LoVo (cell line): ENCODE results near the gene CTSA.

ENCODE experiments used
- DNase-seq: peaks from one replicate; pipeline ENCODE4 v3.0.0-alpha.2; 2016; ENCODE audit warnings: low spot score

The CTSA gene

GRCh38 chr20:45890985-45891983, at the start of gene CTSA, which contains the start of gene NEURL2:
Gene CTSA, plus strand, starts transcription at chr20:45891335. Its CDS starts 234 bp downstream, at chr20:45891569.
Gene NEURL2, minus strand, starts transcription at chr20:45891208. Its CDS starts 217 bp downstream, at chr20:45890991.
- DNase-seq = peak; percentile 88

DNA sequence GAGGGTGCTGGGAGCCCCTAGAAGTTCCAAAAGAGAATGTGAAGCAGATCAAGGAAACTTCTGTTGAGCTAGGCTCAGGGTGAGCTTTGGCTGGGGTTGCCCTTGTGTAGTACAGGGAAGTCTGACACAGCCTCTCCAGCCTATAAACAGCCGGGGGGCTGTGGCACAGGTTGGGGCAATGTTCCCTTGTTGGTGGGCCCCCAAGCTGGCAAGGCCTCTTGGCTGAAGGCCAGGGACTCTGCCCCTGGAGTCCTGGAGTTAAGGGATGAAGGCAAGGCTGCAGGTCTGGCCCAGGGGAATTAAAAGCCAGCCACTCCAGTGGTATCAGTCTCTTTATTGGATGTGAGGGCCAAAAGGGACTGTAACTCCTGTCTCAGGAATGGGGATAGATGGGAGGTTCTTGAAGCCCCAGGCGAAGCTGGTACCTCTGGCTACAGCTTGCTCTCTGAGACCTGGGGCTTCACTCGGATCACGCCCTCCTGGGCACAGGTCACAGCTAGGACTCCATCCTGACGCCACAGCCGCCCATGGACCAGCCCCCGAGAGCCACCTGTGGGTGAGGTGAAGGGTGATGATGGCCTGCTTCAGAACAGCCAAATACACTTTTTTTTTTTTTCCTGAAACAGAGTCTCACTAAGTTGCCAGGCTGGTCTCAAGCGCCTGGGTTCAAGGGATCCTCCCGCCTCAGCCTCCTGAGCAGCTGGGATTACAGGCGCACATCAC, 49.6 kb upstream of the CTSA start:
- no peak for DNase-seq

- DNase-seq = no peak
Observed at GRCh38 chr20:45842169-45842812, 48.8 kb upstream of the CTSA start.

GRCh38 chr20:45843506-45843905, 47.6 kb upstream of the CTSA start:
- DNase-seq = no peak

DNA sequence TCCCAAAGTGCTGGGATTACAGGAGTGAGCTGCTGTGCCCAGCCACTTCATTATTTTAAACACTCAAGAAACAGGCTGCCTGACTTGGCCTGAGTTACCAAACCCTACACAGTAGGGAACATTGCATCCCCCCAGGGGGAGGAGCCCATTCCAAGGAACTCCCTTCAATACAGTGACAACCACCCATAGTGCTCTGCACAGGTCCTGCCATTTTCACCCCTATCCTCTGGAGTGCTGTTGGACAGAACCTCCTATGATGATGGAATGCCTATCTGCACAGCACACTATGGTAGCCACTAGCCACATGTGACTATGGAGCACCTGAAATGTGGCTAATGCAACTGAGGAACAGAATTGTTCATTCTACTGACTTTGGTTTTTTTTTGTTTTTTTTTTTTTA, 45.7 kb upstream of the CTSA start:
- no peak for DNase-seq

GRCh38 chr20:45848421-45848820, 42.7 kb upstream of the CTSA start:
- no peak for DNase-seq

DNA sequence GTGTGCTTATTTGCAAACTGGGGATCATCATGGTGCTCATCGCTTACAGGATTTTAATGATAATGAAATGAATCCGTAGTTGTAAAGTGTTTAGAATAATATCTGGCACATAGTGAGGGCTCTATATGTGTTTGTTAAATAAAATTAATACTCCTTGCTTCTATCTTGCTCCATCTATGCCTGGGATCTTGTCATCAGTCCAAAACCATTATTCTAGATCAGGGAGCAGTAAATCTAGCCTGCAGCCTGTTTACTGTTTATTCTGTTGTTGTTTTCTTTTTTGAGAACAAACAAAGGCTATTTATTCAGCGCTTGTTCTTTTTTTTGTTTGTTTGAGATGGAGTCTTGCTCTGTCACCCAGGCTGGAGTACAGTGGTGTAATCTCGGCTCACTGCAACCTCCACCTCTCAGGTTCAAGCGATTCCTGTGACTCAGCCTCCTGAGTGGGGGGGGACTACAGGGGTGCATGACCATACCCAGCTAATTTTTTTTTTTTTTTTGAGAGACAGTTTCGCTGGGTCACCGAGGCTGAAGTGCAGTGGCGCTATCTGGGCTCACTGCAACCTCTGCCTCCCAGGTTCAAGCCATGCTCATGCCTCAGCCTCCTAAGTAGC, 42.1 kb upstream of the CTSA start:
- DNase-seq = no peak

- no peak for DNase-seq
Observed at GRCh38 chr20:45850238-45850637, 40.9 kb upstream of the CTSA start.

DNA sequence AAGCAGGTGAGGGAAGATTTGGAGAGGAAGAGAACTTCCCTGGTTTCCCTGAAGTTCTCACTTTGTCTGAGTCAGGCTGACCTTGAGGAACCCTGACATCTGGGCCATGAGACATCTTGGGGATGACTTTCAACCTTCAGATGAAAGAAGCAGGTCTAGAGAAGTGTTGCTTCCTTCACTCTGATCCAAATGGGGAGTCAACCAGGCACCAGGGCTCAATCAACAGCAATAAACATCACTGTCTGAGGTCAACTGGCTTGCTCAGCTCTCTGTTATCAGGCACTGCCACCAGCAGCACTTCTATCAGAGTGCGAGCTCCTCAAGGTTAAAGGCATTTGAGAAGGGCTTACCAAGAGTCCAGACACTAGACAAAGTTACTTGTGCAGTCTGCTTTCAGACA, 40.2 kb upstream of the CTSA start:
- DNase-seq = no peak

- no peak for DNase-seq
Observed at GRCh38 chr20:45851501-45851900, 39.6 kb upstream of the CTSA start.

DNA sequence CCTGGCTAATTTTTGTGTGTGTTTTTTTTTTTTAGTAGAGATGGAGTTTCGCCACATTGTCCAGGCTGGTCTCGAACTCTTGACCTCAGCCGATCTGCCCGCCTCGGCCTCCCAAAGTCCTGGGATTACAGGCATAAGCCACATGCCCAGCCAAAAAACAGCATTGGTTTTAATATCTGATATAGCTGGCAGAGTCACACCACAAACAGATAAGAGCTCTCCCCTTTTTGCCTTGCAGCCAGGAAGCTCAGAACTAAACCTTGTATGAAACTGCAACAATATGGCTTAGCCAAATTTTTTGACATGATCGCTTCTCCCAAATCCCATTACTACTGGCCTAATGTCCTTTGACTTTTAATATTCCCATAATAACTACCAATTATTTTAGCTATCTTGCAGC, 38.8 kb upstream of the CTSA start:
- DNase-seq = no peak

DNA sequence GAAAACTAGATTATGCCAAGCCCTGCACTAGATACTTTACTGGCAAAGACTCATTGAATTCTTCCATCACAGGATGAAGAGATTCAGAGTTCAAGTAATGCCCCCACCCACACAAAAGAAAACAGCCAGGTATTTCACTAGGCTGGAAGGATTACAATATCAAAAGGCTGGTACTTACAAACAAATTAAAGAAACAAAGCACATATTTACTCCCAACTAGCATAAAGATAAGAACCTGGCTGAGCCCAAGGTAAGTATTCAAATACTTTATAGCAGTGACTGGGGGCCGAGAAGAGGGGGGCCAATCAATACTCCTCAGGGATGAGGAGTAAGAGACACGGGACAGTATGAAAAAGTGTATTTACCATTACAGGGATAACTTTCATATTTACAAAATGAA, 37.7 kb upstream of the CTSA start:
- no peak for DNase-seq

DNA sequence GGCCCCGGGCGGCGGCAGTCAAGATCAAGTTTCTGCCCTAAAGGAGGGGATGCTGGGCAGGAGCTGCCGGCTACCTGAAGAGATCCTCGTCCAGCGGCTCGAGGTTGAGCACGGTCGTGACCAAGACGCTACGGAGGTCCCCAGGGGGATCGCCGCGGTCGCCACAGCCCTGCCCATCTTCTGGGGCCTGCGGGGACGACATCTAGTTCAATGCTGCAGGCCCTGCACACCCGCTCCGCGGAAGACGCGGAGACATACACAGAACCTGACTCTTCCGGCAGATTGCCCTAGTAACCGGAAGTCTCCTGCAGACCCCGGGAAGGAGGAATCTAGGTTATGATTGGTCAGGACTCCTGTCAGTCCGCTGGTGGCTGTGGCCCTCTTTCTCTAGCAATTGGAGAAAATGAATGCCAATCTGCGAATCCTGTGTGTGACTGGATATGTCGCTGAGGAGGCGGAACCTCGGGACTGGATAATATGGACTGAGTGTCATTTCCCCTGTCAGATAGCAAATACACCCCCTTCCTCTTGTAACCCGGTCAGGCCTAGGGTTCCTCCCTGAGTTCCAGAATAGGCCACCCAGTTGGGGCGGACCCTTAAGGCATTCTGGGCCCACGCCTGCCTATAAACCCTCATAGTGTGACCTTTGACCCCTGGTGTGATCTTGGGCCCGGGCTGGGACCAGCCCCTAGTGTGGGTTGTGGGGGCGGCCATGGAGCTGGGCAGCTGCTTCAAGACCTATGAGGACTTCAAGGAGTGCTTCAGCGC, 33.8 kb upstream of the CTSA start, which contains the start of the genes ACOT8 and ZSWIM3:
Gene ACOT8, minus strand, starts transcription at position 279 of the 768 bp plus-strand sequence. Its CDS starts 77 bp downstream, at position 202.
Gene ZSWIM3, plus strand, starts transcription at position 501 of the 768 bp plus-strand sequence. Its CDS starts 212 bp downstream, at position 713.
- peak; percentile 99 for DNase-seq

- DNase-seq = no peak
Observed at GRCh38 chr20:45857882-45858216, 33.3 kb upstream of the CTSA start.

DNA sequence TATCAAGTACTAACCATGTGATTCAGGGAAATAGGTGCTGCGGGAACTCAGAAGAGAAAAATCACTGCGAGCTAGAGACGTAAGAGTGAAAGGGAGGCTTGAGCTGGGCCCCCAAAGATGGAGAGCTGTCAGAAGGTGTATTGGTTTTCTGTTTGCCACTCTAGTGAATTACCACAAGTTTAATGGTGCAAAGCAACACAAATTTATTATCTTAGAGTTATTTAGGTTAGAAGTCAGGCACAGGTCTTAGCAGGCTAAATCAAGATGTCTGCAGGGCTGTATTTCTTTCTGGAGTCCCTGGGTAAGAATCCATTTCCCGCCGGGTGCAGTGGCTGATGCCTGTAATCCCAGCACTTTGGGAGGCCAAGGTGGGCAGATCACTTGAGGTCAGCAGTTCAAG, 31.2 kb upstream of the CTSA start:
- no peak for DNase-seq

DNA sequence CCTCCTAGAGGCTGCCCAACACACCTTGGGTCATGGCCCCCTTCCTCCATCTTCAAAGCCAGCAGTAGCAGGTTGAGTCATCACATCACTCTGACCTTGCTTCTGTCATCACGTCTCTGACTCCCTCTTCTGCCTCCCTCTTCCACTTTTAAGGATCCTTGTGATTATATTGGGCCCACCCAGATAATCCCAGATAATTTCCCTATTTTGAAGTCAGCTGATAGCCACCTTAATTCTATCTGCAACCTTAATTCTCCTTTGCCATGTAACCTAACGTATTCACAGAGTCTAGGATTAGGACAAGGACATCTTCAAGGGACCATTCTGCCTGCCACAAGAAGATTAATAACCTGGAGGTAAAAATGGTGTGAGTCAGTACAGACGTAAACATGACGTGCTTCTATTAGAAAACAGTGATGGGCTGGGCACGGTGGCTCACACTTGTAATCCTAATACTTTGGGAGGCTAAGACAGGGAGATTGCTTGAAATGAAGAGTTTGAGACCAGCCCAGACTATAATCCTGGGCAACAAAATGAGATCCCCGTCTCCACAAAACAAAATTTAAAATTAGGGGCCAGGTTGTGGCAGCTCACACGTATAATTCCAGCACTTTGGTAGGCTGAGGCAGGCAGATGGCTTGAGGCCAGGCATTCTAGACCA, 30.4 kb upstream of the CTSA start:
- peak; percentile 7 for DNase-seq

DNA sequence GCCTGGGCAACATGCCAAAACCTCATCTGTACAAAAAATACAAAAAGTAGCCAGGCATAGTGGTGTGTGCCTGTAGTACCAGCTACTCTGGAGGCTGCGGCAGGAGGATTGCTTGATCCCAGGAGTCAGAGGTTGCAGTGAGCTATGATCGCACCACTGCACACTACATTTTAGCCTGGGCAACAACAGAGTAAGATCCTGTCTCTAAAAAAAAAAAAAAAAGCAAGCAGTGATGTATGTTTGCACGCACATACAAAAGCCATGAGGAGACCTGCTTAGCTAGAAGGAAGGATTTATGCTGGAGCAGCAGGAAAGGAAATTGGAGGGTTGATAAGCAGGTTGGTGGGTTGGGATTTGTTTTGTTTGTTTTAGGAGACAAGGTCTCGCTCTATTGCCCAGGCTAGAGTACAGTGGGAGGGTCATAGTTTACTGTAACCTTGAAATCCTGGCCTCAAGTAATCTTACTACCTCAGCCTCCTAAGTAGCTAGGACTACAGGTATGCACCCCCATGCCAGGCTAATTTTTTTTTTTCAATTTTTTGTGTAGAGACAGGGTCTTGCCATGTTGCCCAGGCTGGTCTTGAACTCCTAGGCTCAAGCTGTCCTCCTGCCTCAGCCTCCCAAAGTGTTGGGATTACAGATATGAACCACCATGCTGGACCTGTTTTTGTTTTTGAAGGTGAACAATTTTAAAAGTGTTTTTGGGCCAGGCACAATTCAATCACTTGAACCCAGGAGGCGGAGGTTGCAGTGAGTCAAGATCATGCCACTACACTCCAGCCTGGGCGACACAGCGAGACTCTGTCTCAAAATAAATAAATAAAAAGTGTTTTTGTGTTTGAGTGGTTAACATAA, 29.7 kb upstream of the CTSA start:
- no peak for DNase-seq

- no peak for DNase-seq
Observed at GRCh38 chr20:45863543-45864470, 27.3 kb upstream of the CTSA start.
